Measurements from ENCODE around the gene MROH7.
"Not testable (repeated sequence)": the region's sequence is repeated elsewhere in the genome, so short reads cannot be mapped to it uniquely, and the experiment has no call there.

The MROH7 gene

GRCh38 chr1:54614024-54614423 lies 27.6 kb upstream of the MROH7 start:
- Histone ChIP-seq H3K27me3 (ENCODE audit: control insufficient read depth, insufficient read depth, low read length) (no peaks in the 10 kb centered on the region), H3K9me3 (ENCODE audit: control insufficient read depth, low read length) (no peaks in the 10 kb centered on the region), H3K36me3 (ENCODE audit: control insufficient read depth, insufficient read depth, low read length) (no peaks in the 10 kb centered on the region), H3K9ac (ENCODE audit: low read length) (no peak overlapping the region), H3K4me3 (ENCODE audit: low read length) (no peak overlapping the region), H3K4me1 (ENCODE audit: control insufficient read depth, insufficient read depth, low read length) (no peaks in the 10 kb centered on the region)

- no peaks in the 10 kb centered on the region for H3K27me3 ChIP-seq (ENCODE audit: control insufficient read depth, insufficient read depth, low read length)
- no peaks in the 10 kb centered on the region for H3K36me3 ChIP-seq (ENCODE audit: control insufficient read depth, insufficient read depth, low read length)
- no peaks in the 10 kb centered on the region for H3K9me3 ChIP-seq (ENCODE audit: control insufficient read depth, low read length)
- no peak overlapping the region for H3K4me3 ChIP-seq (ENCODE audit: low read length)
- H3K4me1 ChIP-seq (ENCODE audit: control insufficient read depth, insufficient read depth, low read length): no peaks in the 10 kb centered on the region
- no peak overlapping the region for H3K9ac ChIP-seq (ENCODE audit: low read length)
Measured at GRCh38 chr1:54614563-54614962, 27.0 kb upstream of the MROH7 start.

DNA sequence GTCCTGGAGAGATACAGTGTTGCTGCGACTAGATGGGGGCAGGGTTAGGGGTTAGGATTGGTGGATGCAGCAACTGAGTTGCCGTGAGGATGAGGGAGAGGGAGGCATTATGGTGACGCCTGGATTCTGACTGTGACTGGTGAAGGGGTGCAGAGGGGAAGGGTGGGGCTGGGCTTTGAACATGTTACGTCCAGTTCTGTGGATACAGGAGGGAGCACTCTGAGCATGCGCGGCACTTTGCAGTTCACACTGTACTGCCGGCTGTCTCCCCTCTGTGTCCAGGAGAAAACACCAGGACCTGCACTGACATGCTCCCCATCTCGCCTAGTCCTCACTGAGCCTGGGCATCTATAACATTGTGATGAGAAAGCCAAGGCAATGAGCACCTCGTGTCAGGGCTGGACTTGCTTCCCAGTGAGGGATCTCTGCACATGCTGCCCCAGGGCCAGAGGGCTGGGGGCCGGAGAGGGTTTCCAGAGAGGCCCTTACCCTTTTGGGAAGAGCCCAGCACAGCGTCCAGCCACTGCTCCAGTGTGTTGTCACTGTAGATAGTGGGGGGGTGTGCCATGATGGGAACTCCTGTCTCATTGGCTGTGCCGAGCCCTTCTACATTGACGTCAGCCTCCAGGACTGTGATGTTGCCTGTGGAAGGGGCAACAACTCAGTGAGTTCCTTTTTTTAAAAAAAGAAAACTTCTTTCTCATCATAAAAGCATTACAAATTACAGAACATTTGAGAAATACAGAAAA lies 25.9 kb upstream of the MROH7 start:
- Histone ChIP-seq H3K4me1 (ENCODE audit: control insufficient read depth, insufficient read depth, low read length) (no peaks in the 10 kb centered on the region), H3K27me3 (ENCODE audit: control insufficient read depth, insufficient read depth, low read length) (no peaks in the 10 kb centered on the region), H3K9me3 (ENCODE audit: control insufficient read depth, low read length) (no peaks in the 10 kb centered on the region), H3K9ac (ENCODE audit: low read length) (no peak overlapping the region), H3K4me3 (ENCODE audit: low read length) (no peak overlapping the region), H3K36me3 (ENCODE audit: control insufficient read depth, insufficient read depth, low read length) (no peaks in the 10 kb centered on the region)

DNA sequence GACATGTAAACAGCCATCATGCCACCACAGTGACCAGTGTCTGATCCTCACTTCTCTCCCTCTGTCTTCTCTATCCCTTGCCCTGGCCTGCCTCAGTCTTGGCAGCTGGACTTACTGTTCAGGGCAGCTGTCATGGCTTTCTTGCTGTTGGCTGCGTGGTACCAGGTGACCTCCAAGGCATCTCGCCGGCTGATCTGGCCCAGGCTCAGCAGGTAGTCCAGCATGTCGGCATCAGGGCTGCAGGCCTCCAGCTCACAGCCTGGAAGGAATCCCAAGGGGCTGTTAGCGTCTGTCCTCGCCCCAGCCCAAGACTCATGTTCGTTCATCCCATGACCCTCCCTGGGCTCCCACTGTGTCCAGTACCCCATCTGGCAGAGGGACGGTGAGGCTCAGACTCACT lies 21.8 kb upstream of the MROH7 start:
- Histone ChIP-seq H3K9me3 (ENCODE audit: control insufficient read depth, low read length) (no peaks in the 10 kb centered on the region), H3K36me3 (ENCODE audit: control insufficient read depth, insufficient read depth, low read length) (no peaks in the 10 kb centered on the region), H3K27me3 (ENCODE audit: control insufficient read depth, insufficient read depth, low read length) (no peaks in the 10 kb centered on the region), H3K9ac (ENCODE audit: low read length) (no peak overlapping the region), H3K4me1 (ENCODE audit: control insufficient read depth, insufficient read depth, low read length) (peaks cover 3% of the 10 kb centered on the region), H3K4me3 (ENCODE audit: low read length) (no peak overlapping the region)

DNA sequence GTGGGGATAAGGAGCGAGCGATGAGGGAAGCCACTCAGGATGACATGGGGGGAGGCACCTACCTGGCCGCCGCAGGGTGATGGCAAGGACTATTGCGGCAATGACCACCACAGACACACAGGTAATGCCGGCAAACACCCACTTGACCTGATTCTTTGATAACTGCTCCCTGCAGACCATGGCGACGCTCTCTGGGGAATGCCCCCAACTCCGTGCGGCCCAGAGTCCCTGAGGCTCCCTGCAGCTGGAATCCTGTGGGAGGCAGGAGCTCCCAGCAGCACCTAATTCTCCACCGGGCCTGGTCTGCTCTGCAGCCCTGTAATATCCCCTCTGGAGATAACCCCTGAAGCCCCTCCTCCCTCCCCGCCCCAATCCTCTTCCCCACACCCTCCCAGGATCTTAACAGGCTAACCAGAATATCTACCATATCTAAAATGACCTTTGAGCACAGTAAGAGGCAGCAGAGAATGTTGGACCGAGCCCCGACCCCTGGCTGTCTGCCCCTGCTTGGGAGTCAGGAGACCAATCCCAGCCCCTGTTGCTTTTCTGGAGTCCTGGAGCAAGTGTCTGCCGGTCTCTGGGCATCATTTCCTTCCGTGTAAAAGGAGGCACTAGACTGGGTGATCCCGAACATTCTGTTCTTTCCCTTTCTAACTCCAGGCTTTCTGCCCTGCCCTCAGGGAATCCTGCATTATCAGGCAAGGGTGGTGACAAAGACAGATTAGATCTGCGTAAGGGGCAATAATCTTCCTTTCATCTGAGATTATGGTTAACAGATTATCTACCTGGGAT lies 18.2 kb upstream of the MROH7 start, which contains the start of gene FAM151A:
Gene FAM151A (minus strand): TSS at position 310 of the 792 bp plus-strand sequence. CDS start 130 bp downstream, at position 180.
- Histone ChIP-seq H3K4me3 (ENCODE audit: low read length) (no peak within 1 kb of the TSS), H3K36me3 (ENCODE audit: control insufficient read depth, insufficient read depth, low read length) (no peaks in the 10 kb centered on the region), H3K9me3 (ENCODE audit: control insufficient read depth, low read length) (no peaks in the 10 kb centered on the region)

DNA sequence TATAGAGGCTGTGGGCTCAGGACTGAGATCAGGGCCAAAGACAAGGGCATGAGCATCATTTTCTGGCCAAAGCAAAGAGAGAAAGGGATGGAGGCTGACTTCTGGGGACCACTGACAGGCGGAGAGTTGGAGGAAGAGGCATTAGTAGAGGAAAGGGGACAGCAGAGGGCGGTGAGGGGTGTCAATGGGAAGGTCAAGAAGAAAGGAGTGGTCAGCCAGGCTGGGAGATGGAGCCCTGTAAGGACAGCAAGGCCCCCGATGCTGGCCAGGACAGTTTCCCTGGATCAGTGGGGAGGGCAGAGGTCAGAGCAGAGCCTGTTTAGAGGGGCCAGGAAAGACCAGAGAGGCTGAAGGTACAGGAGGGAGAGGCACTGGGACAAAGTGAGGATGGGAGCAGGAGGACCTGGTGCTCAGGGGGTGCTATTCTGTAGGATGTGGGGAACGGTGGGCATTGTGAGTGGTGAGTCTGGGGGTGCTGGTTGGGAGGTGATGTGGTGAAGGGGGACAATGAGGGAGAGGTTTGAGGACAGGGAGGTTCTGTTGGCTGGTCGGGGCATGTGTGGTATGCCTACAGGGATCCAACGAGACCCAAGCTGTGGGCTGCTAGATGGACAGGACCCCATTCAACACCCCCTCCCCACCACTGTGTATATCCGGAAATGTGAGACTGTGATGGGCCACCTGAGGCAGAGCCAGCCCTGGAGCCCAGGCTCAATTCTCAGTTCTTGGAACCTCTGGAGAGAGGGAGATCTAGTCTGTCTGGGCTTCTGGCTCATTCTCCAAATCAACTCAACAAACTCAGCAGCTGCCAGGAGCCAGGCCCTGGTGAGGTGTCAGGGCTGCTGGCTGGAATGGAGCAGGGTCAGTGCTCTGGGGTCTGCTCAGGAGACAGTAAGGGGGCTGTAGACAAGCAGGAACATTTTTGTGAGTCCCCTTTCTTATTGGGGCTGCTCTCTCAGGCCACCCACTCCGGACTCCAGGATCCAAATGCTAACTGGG lies 16.8 kb upstream of the MROH7 start:
- Histone ChIP-seq H3K9me3 (ENCODE audit: control insufficient read depth, low read length) (no peaks in the 10 kb centered on the region), H3K27me3 (ENCODE audit: control insufficient read depth, insufficient read depth, low read length) (no peaks in the 10 kb centered on the region), H3K4me1 (ENCODE audit: control insufficient read depth, insufficient read depth, low read length) (peaks cover 3% of the 10 kb centered on the region), H3K36me3 (ENCODE audit: control insufficient read depth, insufficient read depth, low read length) (no peaks in the 10 kb centered on the region), H3K9ac (ENCODE audit: low read length) (no peak overlapping the region), H3K4me3 (ENCODE audit: low read length) (no peak overlapping the region)

More for the DNA sequence above, 18.2 kb upstream of the MROH7 start, which contains the start of gene FAM151A:
- H3K27me3 ChIP-seq (ENCODE audit: control insufficient read depth, insufficient read depth, low read length): no peaks in the 10 kb centered on the region
- H3K4me1 ChIP-seq (ENCODE audit: control insufficient read depth, insufficient read depth, low read length): peaks cover 3% of the 10 kb centered on the region
- H3K9ac ChIP-seq (ENCODE audit: low read length): no peak within 1 kb of the TSS

DNA sequence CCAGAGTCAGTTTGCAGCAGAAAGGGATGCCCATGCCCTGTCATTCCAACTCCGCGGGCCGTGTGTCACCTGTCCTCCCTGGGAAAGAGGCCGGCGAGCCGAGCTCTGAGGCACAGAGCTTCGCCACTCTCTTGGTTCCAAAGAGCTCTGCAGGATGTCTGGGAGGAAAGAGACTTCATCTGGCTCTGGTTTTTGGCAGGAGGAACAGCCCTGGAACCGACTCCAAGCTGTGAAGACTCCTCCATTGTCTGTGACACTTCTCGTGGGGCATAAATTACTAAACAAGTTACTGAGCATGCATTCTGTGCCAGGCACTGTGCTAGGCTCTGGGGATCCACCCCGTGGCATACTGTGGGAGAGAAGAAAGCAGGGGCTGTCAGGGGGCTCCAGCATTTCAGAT lies 14.4 kb upstream of the MROH7 start:
- Histone ChIP-seq H3K4me1 (ENCODE audit: control insufficient read depth, insufficient read depth, low read length) (peaks cover 3% of the 10 kb centered on the region), H3K9ac (ENCODE audit: low read length) (no peak overlapping the region), H3K4me3 (ENCODE audit: low read length) (no peak overlapping the region), H3K27me3 (ENCODE audit: control insufficient read depth, insufficient read depth, low read length) (no peaks in the 10 kb centered on the region), H3K9me3 (ENCODE audit: control insufficient read depth, low read length) (no peaks in the 10 kb centered on the region), H3K36me3 (ENCODE audit: control insufficient read depth, insufficient read depth, low read length) (no peaks in the 10 kb centered on the region)

GRCh38 chr1:54635804-54636203 lies 5.8 kb upstream of the MROH7 start:
- H3K9ac ChIP-seq (ENCODE audit: low read length); H3K27me3 ChIP-seq (ENCODE audit: control insufficient read depth, insufficient read depth, low read length); H3K9me3 ChIP-seq (ENCODE audit: control insufficient read depth, low read length); H3K4me1 ChIP-seq (ENCODE audit: control insufficient read depth, insufficient read depth, low read length); H3K36me3 ChIP-seq (ENCODE audit: control insufficient read depth, insufficient read depth, low read length); H3K4me3 ChIP-seq (ENCODE audit: low read length): not testable (repeated sequence)

DNA sequence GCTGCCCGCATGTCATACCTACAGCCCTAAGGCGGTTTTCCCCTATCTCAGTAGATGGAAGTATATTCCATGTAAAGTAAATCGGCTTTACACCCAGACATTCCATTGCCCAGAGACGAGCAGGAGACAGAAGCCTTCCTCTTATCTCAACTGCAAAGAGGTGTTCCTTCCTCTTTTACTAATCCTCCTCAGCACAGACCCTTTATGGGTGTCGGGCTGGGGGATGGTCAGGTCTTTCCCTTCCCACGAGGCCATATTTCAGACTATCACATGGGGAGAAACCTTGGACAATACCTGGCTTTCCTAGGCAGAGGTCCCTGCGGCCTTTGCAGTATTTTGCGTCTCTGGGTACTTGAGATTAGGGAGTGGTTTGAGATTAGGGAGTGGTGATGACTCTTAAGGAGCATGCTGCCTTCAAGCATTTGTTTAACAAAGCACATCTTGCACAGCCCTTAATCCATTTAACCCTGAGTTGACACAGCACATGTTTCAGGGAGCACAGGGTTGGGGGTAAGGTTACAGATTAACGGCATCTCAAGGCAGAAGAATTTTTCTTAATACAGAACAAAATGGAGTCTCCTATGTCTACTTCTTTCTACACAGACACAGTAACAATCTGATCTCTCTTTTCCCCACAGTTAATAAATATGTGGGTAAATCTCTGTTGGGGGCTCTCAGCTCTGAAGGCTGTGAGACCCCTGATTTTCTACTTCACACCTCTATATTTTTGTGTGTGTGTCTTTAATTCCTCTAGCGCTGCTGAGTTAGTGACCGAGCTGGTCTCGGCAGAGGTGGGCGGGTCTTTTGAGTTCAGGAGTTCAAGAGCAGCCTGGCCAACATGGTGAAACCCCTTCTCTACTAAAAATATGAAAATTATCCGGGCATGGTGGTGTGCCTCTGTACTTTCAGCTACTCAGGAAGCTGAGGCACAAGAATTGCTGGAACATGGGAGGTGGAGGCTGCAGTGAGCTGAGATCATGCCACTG lies 4.8 kb upstream of the MROH7 start:
- not testable (repeated sequence) for H3K9ac ChIP-seq (ENCODE audit: low read length); H3K4me3 ChIP-seq (ENCODE audit: low read length); H3K4me1 ChIP-seq (ENCODE audit: control insufficient read depth, insufficient read depth, low read length); H3K9me3 ChIP-seq (ENCODE audit: control insufficient read depth, low read length); H3K36me3 ChIP-seq (ENCODE audit: control insufficient read depth, insufficient read depth, low read length); H3K27me3 ChIP-seq (ENCODE audit: control insufficient read depth, insufficient read depth, low read length)

GRCh38 chr1:54640361-54640760 lies 1.2 kb upstream of the MROH7 start:
- H3K4me1 ChIP-seq (ENCODE audit: control insufficient read depth, insufficient read depth, low read length): no peaks in the 10 kb centered on the region
- no peaks in the 10 kb centered on the region for H3K9me3 ChIP-seq (ENCODE audit: control insufficient read depth, low read length)
- H3K36me3 ChIP-seq (ENCODE audit: control insufficient read depth, insufficient read depth, low read length): no peaks in the 10 kb centered on the region
- H3K9ac ChIP-seq (ENCODE audit: low read length): no peak overlapping the region
- no peaks in the 10 kb centered on the region for H3K27me3 ChIP-seq (ENCODE audit: control insufficient read depth, insufficient read depth, low read length)
- no peak overlapping the region for H3K4me3 ChIP-seq (ENCODE audit: low read length)

DNA sequence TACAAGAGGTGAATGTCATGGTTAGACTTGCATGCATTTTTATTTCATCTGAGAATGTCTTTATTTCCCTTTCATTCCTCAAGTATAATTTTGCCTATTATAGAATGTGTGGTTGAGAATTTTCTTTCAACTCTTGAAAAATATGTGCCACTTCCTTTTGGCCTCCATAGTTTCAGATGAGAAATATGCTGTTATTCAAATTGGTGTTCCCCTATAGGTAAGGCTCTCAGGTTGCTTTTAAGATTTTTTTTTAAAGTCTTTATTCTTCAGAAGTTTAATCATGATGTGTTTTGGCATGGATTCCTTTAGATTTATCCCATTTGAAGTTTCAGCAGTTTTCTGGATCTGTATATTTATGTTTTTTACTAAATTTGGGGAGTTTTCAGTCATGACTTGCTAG lies 2.1 kb downstream of the MROH7 start:
- Histone ChIP-seq H3K36me3 (ENCODE audit: control insufficient read depth, insufficient read depth, low read length) (no peaks in the 10 kb centered on the region), H3K4me3 (ENCODE audit: low read length) (no peak overlapping the region), H3K9me3 (ENCODE audit: control insufficient read depth, low read length) (no peaks in the 10 kb centered on the region), H3K4me1 (ENCODE audit: control insufficient read depth, insufficient read depth, low read length) (peaks cover 4% of the 10 kb centered on the region), H3K27me3 (ENCODE audit: control insufficient read depth, insufficient read depth, low read length) (no peaks in the 10 kb centered on the region), H3K9ac (ENCODE audit: low read length) (no peak overlapping the region)
